NT2/D1 (cell line): ENCODE data around the gene CKB.

Source experiments
- YY1 ChIP-seq: IDR thresholded peaks from 2 replicates; pipeline ENCODE4 v1.6.1; 2011; ENCODE audit not compliant: insufficient read length, insufficient read depth
- ZNF274 ChIP-seq: IDR thresholded peaks from 2 replicates; pipeline ENCODE4 v1.6.1; 2011; ENCODE audit warnings: mild to moderate bottlenecking, low read depth, low read length

GRCh38 chr14:103559766-103560165, 37.1 kb upstream of the CKB start:
- TF ChIP-seq ZNF274 = no peak
- no peak for TF ChIP-seq YY1
